Transverse colon (tissue), 4 donors: ENCODE results near the gene SLC4A8. TPM values are rescaled to one million over a fixed set of nuclear protein-coding genes. Genes with fewer than 3 reads are reported as not detected.

ENCODE experiments used
- DNase-seq: peaks from one replicate; pipeline ENCODE4 v3.0.0-alpha.2; 2019
- H3K27ac ChIP-seq, 4 donors: fragments of 200-600 bp; sonication (generic); 2 replicates each; pipeline ENCODE4 v1.5.1; 2016 to 2018; ENCODE audit warnings: inconsistent platforms in 4 of 4
- H3K27me3 ChIP-seq: fragments of 200-600 bp; sonication (generic); 2 replicates; pipeline ENCODE4 v1.5.1; 2017; ENCODE audit warnings: inconsistent platforms
- H3K36me3 ChIP-seq, 4 donors: fragments of 200-600 bp; sonication (generic); 2 replicates each; pipeline ENCODE4 v1.5.1; 2017 to 2019; ENCODE audit warnings: inconsistent platforms in 4 of 4
- H3K4me1 ChIP-seq, 4 donors: fragments of 200-600 bp; sonication (generic); 2 replicates each; pipeline ENCODE4 v1.5.1; 2017 to 2020; ENCODE audit warnings: inconsistent platforms in 4 of 4
- H3K4me3 ChIP-seq, 4 donors: fragments of 200-600 bp; sonication (generic); 1 replicate in 1 of 4; 2 replicates in 3 of 4; pipeline versions ENCODE4 v1.5.1 to v1.6.1; 2017 to 2019; ENCODE audit warnings: inconsistent platforms in 4 of 4
- H3K9me3 ChIP-seq, 2 donors: fragments of 200-600 bp; sonication (generic); 2 replicates each; pipeline ENCODE4 v1.5.1; 2017 to 2019; ENCODE audit warnings: inconsistent platforms in 2 of 2
- EP300 ChIP-seq: sonication (generic); formaldehyde crosslinking; IDR thresholded peaks from one replicate; pipeline ENCODE4 v1.6.1; 2017; ENCODE audit warnings: antibody characterized with exemption, low read depth
- POLR2A ChIP-seq: fragments of 450-650 bp; IDR thresholded peaks from one replicate; pipeline ENCODE4 v1.6.1; 2016; ENCODE audit warnings: antibody characterized with exemption, mild to moderate bottlenecking, moderate library complexity
- POLR2AphosphoS5 ChIP-seq, 3 donors: sonication (generic); formaldehyde crosslinking; IDR thresholded peaks; one replicate each; pipeline ENCODE4 v1.6.1; 2016; ENCODE audit warnings: antibody characterized with exemption in 3 of 3
- WGBS, 2 donors: methylation state at CpG; one replicate each; pipeline ENCODE4 v1.1.5; 2018; ENCODE audit warnings: low coverage in 1 of 2; 5-methylcytosine and 5-hydroxymethylcytosine counted together
- in situ Hi-C, 4 donors: fragments of 200-750 bp; cut with MboI; loops; one replicate each; pipeline versions ENCODE4 v1.15.0 to v1.15.1; 2017; ENCODE audit warnings: low sequenced_read_pairs in 3 of 4, low pct_ligation_motif_present in 1 of 4, low pct_unique_long_range_greater_than_20kb in 1 of 4
- intact Hi-C: fragments of 100-400 bp; cut with DNase I; formaldehyde crosslinking; loops from one replicate; pipeline ENCODE4 v1.15.1; 2023; ENCODE audit warnings: low total_unique reads
- total RNA-seq, 4 donors: library from RNA; depleted of rRNA; stranded (reverse); fragments of >200 nt; gene quantifications; one replicate each; pipeline ENCODE4 v1.1.0, GENCODE V29; 2016
- TF ChIP-seq, protein P1 (sequence below), 5 experiments: fragments of 200-600 bp in 3 of 5; fragments of 450-650 bp in 2 of 5; sonication (generic) in 3 of 5; IDR thresholded peaks; 1 replicate in 2 of 5; 2 replicates in 3 of 5; pipeline ENCODE4 v1.5.1; 2016 to 2017; ENCODE audit warnings: antibody characterized with exemption in 5 of 5, inconsistent platforms in 3 of 5, mild to moderate bottlenecking in 2 of 5, moderate library complexity in 1 of 5

SLC4A8 gene
- total RNA-seq, 4 donors from 2014 or later = 0.64 to 2.2 (median 1.1) TPM; not detected in 1

DNA sequence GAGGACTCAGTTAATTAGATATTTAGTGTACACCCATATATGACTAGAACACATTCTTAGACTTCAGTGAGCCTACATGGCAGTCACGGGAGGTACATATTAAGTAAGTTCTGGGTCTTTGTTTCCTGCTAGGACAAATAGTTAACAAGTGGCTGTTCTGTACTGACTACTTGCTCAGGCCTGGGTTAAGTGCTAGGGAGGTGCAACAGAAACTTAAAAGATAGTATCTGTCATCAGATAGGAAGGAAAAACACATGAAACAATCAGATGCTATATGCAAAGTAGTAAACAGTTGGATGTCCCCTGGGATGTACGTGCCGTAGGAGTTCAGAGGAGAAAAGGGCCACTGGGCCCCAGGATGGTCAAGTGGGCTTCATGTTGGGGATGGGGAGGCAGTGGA is 59.5 kb downstream of the SLC4A8 start:
- intact Hi-C loops (no loop called here), in situ Hi-C loops (no loop called here)
- no peaks in the 10 kb centered on the region for H3K27me3 ChIP-seq

DNA sequence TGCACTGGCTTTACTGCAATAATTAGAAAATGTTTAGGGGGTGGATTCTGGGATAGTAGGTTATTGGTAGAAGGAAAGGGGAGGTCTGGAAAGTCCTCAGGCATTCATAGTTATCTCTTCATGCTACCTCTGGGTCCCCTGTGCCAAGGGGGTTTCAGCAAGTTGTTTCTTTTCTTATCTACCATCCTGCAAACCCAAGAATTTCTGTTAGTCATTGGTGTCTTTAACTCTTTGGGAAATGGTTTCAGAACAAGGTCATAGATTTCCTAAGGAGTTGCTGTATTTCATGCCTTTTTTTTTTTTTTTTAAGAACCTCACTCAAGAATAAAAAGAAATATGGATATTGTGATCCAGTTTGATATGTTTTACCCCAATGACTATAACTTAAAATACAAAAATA is 63.6 kb downstream of the SLC4A8 start:
- no peak overlapping the region for H3K27ac ChIP-seq
- H3K27me3 ChIP-seq = no peaks in the 10 kb centered on the region
- H3K4me1 ChIP-seq = no peaks in the 10 kb centered on the region
- in situ Hi-C loops (no loop called here), intact Hi-C loops (no loop called here)
- H3K9me3 ChIP-seq = no peaks in the 10 kb centered on the region
- no peak for DNase-seq
- H3K4me3 ChIP-seq = no peak overlapping the region
- no peaks in the 10 kb centered on the region for H3K36me3 ChIP-seq
- TF ChIP-seq POLR2AphosphoS5 (IDR thresholded peaks at IDR 0.05) (no peak), POLR2A (no peak), EP300 (no peak)
- TF ChIP-seq, protein P1, sequence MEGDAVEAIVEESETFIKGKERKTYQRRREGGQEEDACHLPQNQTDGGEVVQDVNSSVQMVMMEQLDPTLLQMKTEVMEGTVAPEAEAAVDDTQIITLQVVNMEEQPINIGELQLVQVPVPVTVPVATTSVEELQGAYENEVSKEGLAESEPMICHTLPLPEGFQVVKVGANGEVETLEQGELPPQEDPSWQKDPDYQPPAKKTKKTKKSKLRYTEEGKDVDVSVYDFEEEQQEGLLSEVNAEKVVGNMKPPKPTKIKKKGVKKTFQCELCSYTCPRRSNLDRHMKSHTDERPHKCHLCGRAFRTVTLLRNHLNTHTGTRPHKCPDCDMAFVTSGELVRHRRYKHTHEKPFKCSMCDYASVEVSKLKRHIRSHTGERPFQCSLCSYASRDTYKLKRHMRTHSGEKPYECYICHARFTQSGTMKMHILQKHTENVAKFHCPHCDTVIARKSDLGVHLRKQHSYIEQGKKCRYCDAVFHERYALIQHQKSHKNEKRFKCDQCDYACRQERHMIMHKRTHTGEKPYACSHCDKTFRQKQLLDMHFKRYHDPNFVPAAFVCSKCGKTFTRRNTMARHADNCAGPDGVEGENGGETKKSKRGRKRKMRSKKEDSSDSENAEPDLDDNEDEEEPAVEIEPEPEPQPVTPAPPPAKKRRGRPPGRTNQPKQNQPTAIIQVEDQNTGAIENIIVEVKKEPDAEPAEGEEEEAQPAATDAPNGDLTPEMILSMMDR (IDR thresholded peaks at IDR 0.05) = no peak

More for the DNA sequence above, 59.5 kb downstream of the SLC4A8 start:
- DNase-seq = no peak
- Histone ChIP-seq H3K9me3 (no peaks in the 10 kb centered on the region), H3K36me3 (no peaks in the 10 kb centered on the region), H3K27ac (no peak overlapping the region), H3K4me1 (no peaks in the 10 kb centered on the region), H3K4me3 (no peak overlapping the region)
- WGBS, 2 donors = 88 to 100% methylated on average over 1 to 3 of the region's 3 CpGs
- TF ChIP-seq, protein P1 (IDR thresholded peaks at IDR 0.05) = no peak
- TF ChIP-seq POLR2AphosphoS5 (IDR thresholded peaks at IDR 0.05) (no peak), POLR2A (no peak), EP300 (no peak)

DNA sequence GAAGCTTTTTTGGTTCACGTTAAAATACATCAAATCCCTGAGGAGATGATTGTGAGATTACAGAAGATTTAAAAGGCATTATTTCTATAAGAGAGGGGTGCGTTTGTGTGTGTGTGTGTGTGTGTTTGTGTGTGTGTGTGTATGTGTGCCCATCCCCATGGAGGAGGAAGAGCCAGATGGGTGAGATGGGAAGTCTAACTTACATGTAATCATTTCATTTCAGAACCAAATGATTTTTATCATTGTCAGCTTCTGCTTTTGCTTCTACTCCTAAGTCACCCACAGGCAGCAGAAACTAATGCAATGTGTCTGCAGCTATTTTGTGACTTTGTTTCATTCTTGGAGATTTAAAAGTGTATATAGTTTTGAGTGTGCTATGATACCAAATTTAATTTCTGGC is 68.7 kb downstream of the SLC4A8 start:
- Histone ChIP-seq H3K4me3 (no peak overlapping the region), H3K27ac (no peak overlapping the region), H3K9me3 (no peaks in the 10 kb centered on the region), H3K36me3 (no peaks in the 10 kb centered on the region), H3K27me3 (no peaks in the 10 kb centered on the region), H3K4me1 (no peaks in the 10 kb centered on the region)
- 77 to 83% methylated on average over 2 of the region's 2 CpGs for WGBS, 2 donors
- TF ChIP-seq EP300 (no peak), POLR2A (no peak)
- in situ Hi-C loops (no loop called here), intact Hi-C loops (no loop called here)
- DNase-seq = no peak

DNA sequence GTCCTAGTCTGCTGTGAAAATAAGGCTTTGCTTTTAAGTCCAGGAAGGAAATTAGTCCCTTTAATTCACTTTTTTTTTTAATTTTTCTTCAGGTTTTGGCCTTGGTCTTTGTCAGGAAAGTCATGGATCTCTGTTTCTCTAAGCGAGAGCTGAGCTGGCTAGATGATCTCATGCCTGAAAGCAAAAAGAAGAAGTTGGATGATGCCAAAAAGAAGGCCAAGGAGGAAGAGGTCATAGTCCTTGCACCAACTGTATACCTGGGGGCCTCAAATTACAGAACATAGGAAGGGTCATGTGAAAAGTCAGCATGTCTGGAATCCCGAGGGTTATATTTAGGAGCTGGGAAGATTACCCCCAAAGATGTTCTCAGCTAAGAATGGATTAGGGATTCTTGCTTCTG is 72.3 kb downstream of the SLC4A8 start:
- intact Hi-C loops = no loop called here
- Histone ChIP-seq H3K4me3 (no peak overlapping the region), H3K27ac (no peak overlapping the region), H3K36me3 (no peaks in the 10 kb centered on the region), H3K4me1 (no peaks in the 10 kb centered on the region), H3K9me3 (no peaks in the 10 kb centered on the region), H3K27me3 (no peaks in the 10 kb centered on the region)
- in situ Hi-C loops = no loop called here
- no peak for DNase-seq
- TF ChIP-seq POLR2A = no peak
- TF ChIP-seq, protein P1 (IDR thresholded peaks at IDR 0.05) = no peak
- no peak for TF ChIP-seq POLR2AphosphoS5 (IDR thresholded peaks at IDR 0.05)
- no peak for TF ChIP-seq EP300
- 85 to 87% methylated on average over 2 of the region's 2 CpGs for WGBS, 2 donors

DNA sequence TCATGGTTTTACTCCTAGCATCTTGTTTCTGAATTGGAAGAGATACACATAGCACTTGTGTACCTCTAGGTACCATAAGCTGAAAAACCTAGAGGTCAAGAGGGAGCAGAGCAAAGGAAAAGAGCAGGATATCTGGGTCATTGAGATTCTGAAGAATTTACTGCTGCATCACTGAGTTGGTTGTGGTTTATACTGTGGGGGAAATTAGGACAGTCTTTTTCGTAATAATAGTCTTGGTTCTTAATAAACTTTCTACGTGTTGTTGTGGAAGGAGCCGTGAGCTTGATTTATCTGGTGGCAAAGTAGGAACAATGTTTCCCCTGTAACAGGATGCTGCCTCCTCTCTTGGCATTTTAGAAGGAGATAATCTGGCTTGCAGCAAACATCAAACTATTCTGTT is 80.2 kb downstream of the SLC4A8 start:
- H3K4me1 ChIP-seq = no peaks in the 10 kb centered on the region
- no peaks in the 10 kb centered on the region for H3K36me3 ChIP-seq
- H3K4me3 ChIP-seq = no peak overlapping the region
- no peak for TF ChIP-seq POLR2AphosphoS5 (IDR thresholded peaks at IDR 0.05)
- no peak for TF ChIP-seq POLR2A
- TF ChIP-seq, protein P1 (IDR thresholded peaks at IDR 0.05) = no peak
- no peak for TF ChIP-seq EP300
- in situ Hi-C loops (loop anchor here in 1 of 4 donors (10.0 kb wide), 1 partner anchor 60 kb away; no protein-coding TSS in a partner anchor), intact Hi-C loops (no loop called here)
- no peaks in the 10 kb centered on the region for H3K9me3 ChIP-seq
- 60 to 87% methylated on average over 3 of the region's 3 CpGs for WGBS, 2 donors
- no peak for DNase-seq
- no peaks in the 10 kb centered on the region for H3K27me3 ChIP-seq
- H3K27ac ChIP-seq = no peak overlapping the region
